Cardiac fibroblast (primary cell): ENCODE measurements around the gene FTCD.
A peak's percentile ranks its signal among the peaks of the same experiment; 100 is the strongest.
"Not testable (repeated sequence)": the region's sequence is repeated elsewhere in the genome, so short reads cannot be mapped to it uniquely, and the experiment has no call there.

Experiments
- DNase-seq, 2 donors: peaks; one replicate each; pipeline versions ENCODE4 v3.0.0 to v3.0.0-alpha.2; 2010; ENCODE audit warnings: low read depth in 2 of 2
- H3K4me3 ChIP-seq, 2 donors: replicated peaks in 1 of 2; 1 replicate in 1 of 2; 2 replicates in 1 of 2; pipeline ENCODE4 v1.5.1; 2011; ENCODE audit warnings: low read depth in 2 of 2, low read length in 2 of 2, mild to moderate bottlenecking in 2 of 2, moderate library complexity in 1 of 2
- CTCF ChIP-seq: IDR thresholded peaks from one replicate; pipeline ENCODE4 v1.5.1; 2011; ENCODE audit warnings: low read depth, mild to moderate bottlenecking, low read length, inconsistent platforms

FTCD gene

GRCh38 chr21:46172863-46173528 lies 17.6 kb upstream of the FTCD start:
- no peak for TF ChIP-seq CTCF
- no peak for DNase-seq
- H3K4me3 ChIP-seq = no peak overlapping the region

- TF ChIP-seq CTCF = no peak
- no peak for DNase-seq
- no peak overlapping the region for H3K4me3 ChIP-seq
Measured at GRCh38 chr21:46171996-46172862, 16.9 kb upstream of the FTCD start.

GRCh38 chr21:46171585-46171984 lies 16.2 kb upstream of the FTCD start:
- DNase-seq = peak; percentile 52 to 70
- no peak for TF ChIP-seq CTCF
- no peak overlapping the region for H3K4me3 ChIP-seq

GRCh38 chr21:46170436-46171193 lies 15.2 kb upstream of the FTCD start:
- not testable (repeated sequence) for DNase-seq, H3K4me3 ChIP-seq

- no peak overlapping the region for H3K4me3 ChIP-seq
- no peak for DNase-seq
- no peak for TF ChIP-seq CTCF
Measured at GRCh38 chr21:46168659-46169386, 13.4 kb upstream of the FTCD start.

GRCh38 chr21:46168238-46168637 lies 12.9 kb upstream of the FTCD start:
- TF ChIP-seq CTCF = no peak
- no peak overlapping the region for H3K4me3 ChIP-seq
- no peak for DNase-seq
